Retina (tissue), 1 donor: ENCODE data around the gene WDFY1.
"Not testable (repeated sequence)": the region's sequence is repeated elsewhere in the genome, so short reads cannot be mapped to it uniquely, and the experiment has no call there.

Source experiments
- DNase-seq: peaks from one replicate; pipeline ENCODE4 v3.0.0-alpha.2; 2016

WDFY1 gene

GRCh38 chr2:223956300-223956699 is 11.2 kb upstream of the WDFY1 start:
- DNase-seq, result no peak

GRCh38 chr2:223954401-223954800 is 9.3 kb upstream of the WDFY1 start:
- no peak for DNase-seq

GRCh38 chr2:223952280-223952968 is 7.3 kb upstream of the WDFY1 start:
- DNase-seq, result peak; percentile 23

- no peak for DNase-seq
Measured at GRCh38 chr2:223950448-223951347, 5.6 kb upstream of the WDFY1 start.

GRCh38 chr2:223949241-223949840 is 4.2 kb upstream of the WDFY1 start:
- no peak for DNase-seq

- no peak for DNase-seq
Measured at GRCh38 chr2:223947711-223948205, 2.6 kb upstream of the WDFY1 start.

GRCh38 chr2:223945755-223946154 is 620 bp upstream of the WDFY1 start:
- no peak for DNase-seq

GRCh38 chr2:223944166-223944702 is 901 bp downstream of the WDFY1 start:
- peak; percentile 80 for DNase-seq

GRCh38 chr2:223943561-223944008 is 1.6 kb downstream of the WDFY1 start:
- DNase-seq, result no peak

GRCh38 chr2:223943135-223943534 is 2.0 kb downstream of the WDFY1 start:
- DNase-seq, result no peak

- DNase-seq, result no peak
Measured at GRCh38 chr2:223941579-223942277, 3.4 kb downstream of the WDFY1 start.

- DNase-seq, result not testable (repeated sequence)
Measured at GRCh38 chr2:223939438-223939837, 5.7 kb downstream of the WDFY1 start.

- no peak for DNase-seq
Measured at GRCh38 chr2:223937535-223937934, 7.6 kb downstream of the WDFY1 start.

GRCh38 chr2:223936862-223937326 is 8.2 kb downstream of the WDFY1 start:
- DNase-seq, result no peak

- DNase-seq, result no peak
Measured at GRCh38 chr2:223935459-223936125, 9.5 kb downstream of the WDFY1 start.

- no peak for DNase-seq
Measured at GRCh38 chr2:223934870-223935269, 10.3 kb downstream of the WDFY1 start.

GRCh38 chr2:223932816-223933800 is 12.0 kb downstream of the WDFY1 start:
- DNase-seq, result no peak

GRCh38 chr2:223930103-223930976 is 14.8 kb downstream of the WDFY1 start:
- DNase-seq, result no peak

GRCh38 chr2:223929571-223930102 is 15.5 kb downstream of the WDFY1 start:
- no peak for DNase-seq
